ENCODE measurements around the gene S100PBP. TPM values are rescaled to one million over a fixed set of nuclear protein-coding genes. Genes with fewer than 3 reads are reported as not detected.
A peak's percentile ranks its signal among the peaks of the same experiment; 100 is the strongest.

S100PBP gene
- total RNA-seq, 1 donor = 46.6 TPM

- TF ChIP-seq CTCF (IDR thresholded peaks at IDR 0.05; ENCODE audit: insufficient read depth, low read depth, low read length) = no peak
- no peak for DNase-seq (ENCODE audit: low read depth)
- no peak overlapping the region for H3K4me3 ChIP-seq (ENCODE audit: low read depth, low read length)
Measured at GRCh38 chr1:32811917-32812316, 5.5 kb upstream of the S100PBP start.

- DNase-seq (ENCODE audit: low read depth) = peak; percentile 69
- peak overlapping the region; percentile 99 for H3K4me3 ChIP-seq (ENCODE audit: low read depth, low read length)
- no peak for TF ChIP-seq CTCF (IDR thresholded peaks at IDR 0.05; ENCODE audit: insufficient read depth, low read depth, low read length)
Measured at GRCh38 chr1:32813941-32814739, 3.3 kb upstream of the S100PBP start.

- peak; percentile 56 for DNase-seq (ENCODE audit: low read depth)
- peak overlapping the region; percentile 99 for H3K4me3 ChIP-seq (ENCODE audit: low read depth, low read length)
- TF ChIP-seq CTCF (IDR thresholded peaks at IDR 0.05; ENCODE audit: insufficient read depth, low read depth, low read length) = no peak
Measured at GRCh38 chr1:32816676-32817158, 736 bp upstream of the S100PBP start.

GRCh38 chr1:32817815-32818786 is 648 bp downstream of the S100PBP start:
- no peak for TF ChIP-seq CTCF (IDR thresholded peaks at IDR 0.05; ENCODE audit: insufficient read depth, low read depth, low read length)
- peak; percentile 52 for DNase-seq (ENCODE audit: low read depth)
- peak overlapping the region; percentile 99 for H3K4me3 ChIP-seq (ENCODE audit: low read depth, low read length)

- no peak for DNase-seq (ENCODE audit: low read depth)
- no peak for TF ChIP-seq CTCF (IDR thresholded peaks at IDR 0.05; ENCODE audit: insufficient read depth, low read depth, low read length)
- peak overlapping the region; percentile 99 for H3K4me3 ChIP-seq (ENCODE audit: low read depth, low read length)
Measured at GRCh38 chr1:32818804-32819541, 1.5 kb downstream of the S100PBP start.

GRCh38 chr1:32825181-32825580 is 7.7 kb downstream of the S100PBP start:
- no peak for DNase-seq (ENCODE audit: low read depth)
- no peak overlapping the region for H3K4me3 ChIP-seq (ENCODE audit: low read depth, low read length)
- TF ChIP-seq CTCF (IDR thresholded peaks at IDR 0.05; ENCODE audit: insufficient read depth, low read depth, low read length) = no peak
